Body of pancreas (tissue), 4 donors: ENCODE measurements around the gene LMX1B.

Experiments used
- CTCF ChIP-seq, 7 experiments: fragments of 450-650 bp in 4 of 7; fragments of 200-600 bp in 3 of 7; sonication (generic) in 3 of 7; IDR thresholded peaks; one replicate each; pipeline ENCODE4 v1.5.1; 2016 to 2019; ENCODE audit warnings: antibody characterized with exemption in 7 of 7
- POLR2A ChIP-seq, 3 donors: fragments of 450-650 bp; IDR thresholded peaks; one replicate each; pipeline ENCODE4 v1.6.1; 2016; ENCODE audit warnings: antibody characterized with exemption in 3 of 3, mild to moderate bottlenecking in 2 of 3

GRCh38 chr9:126694206-126695081 lies 80.7 kb downstream of the LMX1B start:
- TF ChIP-seq CTCF (IDR thresholded peaks at IDR 0.05) (no peak), POLR2A (IDR thresholded peaks at IDR 0.05) (no peak)
